ENCODE measurements around the gene NEGR1.

DNA sequence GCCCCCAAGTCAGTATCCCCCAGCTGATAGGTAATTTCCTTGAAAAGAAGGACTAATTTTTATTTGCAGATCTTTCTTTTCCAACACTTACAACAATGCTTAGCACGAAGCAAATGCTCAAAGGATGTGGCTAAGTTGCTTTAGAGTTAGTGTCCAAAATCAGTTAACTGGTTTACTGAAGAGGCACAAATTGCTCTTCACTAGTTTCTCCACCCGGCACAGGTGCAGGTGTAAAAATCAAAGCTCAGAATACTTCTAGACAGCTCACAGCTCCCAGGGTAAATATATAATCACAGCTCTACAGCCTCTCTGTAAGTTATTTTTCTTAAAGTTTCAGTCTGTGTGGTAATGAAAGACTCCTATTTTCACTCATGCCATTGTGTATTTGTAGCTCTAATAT lies 361.8 kb downstream of the NEGR1 start:
- TF ChIP-seq POLR2A (IDR thresholded peaks at IDR 0.05; ENCODE audit: low read depth, low read length) = no peak
- TF ChIP-seq POLR2AphosphoS5 (IDR thresholded peaks at IDR 0.05; ENCODE audit: insufficient read depth, low read depth, low read length) = no peak
- TF ChIP-seq, protein P1, sequence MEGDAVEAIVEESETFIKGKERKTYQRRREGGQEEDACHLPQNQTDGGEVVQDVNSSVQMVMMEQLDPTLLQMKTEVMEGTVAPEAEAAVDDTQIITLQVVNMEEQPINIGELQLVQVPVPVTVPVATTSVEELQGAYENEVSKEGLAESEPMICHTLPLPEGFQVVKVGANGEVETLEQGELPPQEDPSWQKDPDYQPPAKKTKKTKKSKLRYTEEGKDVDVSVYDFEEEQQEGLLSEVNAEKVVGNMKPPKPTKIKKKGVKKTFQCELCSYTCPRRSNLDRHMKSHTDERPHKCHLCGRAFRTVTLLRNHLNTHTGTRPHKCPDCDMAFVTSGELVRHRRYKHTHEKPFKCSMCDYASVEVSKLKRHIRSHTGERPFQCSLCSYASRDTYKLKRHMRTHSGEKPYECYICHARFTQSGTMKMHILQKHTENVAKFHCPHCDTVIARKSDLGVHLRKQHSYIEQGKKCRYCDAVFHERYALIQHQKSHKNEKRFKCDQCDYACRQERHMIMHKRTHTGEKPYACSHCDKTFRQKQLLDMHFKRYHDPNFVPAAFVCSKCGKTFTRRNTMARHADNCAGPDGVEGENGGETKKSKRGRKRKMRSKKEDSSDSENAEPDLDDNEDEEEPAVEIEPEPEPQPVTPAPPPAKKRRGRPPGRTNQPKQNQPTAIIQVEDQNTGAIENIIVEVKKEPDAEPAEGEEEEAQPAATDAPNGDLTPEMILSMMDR (IDR thresholded peaks at IDR 0.05; ENCODE audit: extremely low read depth in 1 of 2, insufficient read depth in 1 of 2, low read depth in 1 of 2, low read length in 2 of 2) = no peak
- TF ChIP-seq FOS (IDR thresholded peaks at IDR 0.05; ENCODE audit: borderline replicate concordance, insufficient read depth, low read length) = no peak
- TF ChIP-seq, protein P2, sequence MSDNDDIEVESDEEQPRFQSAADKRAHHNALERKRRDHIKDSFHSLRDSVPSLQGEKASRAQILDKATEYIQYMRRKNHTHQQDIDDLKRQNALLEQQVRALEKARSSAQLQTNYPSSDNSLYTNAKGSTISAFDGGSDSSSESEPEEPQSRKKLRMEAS (IDR thresholded peaks at IDR 0.05; ENCODE audit: insufficient read depth, insufficient read length) = no peak
- no peak for TF ChIP-seq JUN (IDR thresholded peaks at IDR 0.05; ENCODE audit: borderline replicate concordance, insufficient read depth, insufficient read length, low read depth)
- no peak for TF ChIP-seq EZH2 (IDR thresholded peaks at IDR 0.05; ENCODE audit: borderline replicate concordance, low read depth, low read length, severe bottlenecking)
- TF ChIP-seq GATA2 (IDR thresholded peaks at IDR 0.05; ENCODE audit: insufficient read depth, insufficient read length, low read depth, low read length) = no peak
- TF ChIP-seq MYC (IDR thresholded peaks at IDR 0.05; ENCODE audit: low read depth, low read length) = no peak
